Parathyroid adenoma (tissue), 2 donors: ENCODE data around the gene EMD.

ENCODE experiments used
- H2AFZ ChIP-seq: fragments of 300-600 bp; sonication (generic); one replicate; pipeline ENCODE4 v1.7.0; 2017; ENCODE audit warnings: antibody characterized with exemption, mild to moderate bottlenecking
- H3K27ac ChIP-seq: fragments of 300-600 bp; sonication (generic); one replicate; pipeline ENCODE4 v1.7.0; 2017
- H3K27me3 ChIP-seq: fragments of 300-600 bp; sonication (generic); one replicate; pipeline ENCODE4 v1.7.0; 2017; ENCODE audit warnings: low read length; ENCODE audit not compliant: control insufficient read depth, insufficient read depth
- H3K36me3 ChIP-seq: fragments of 300-600 bp; sonication (generic); one replicate; pipeline ENCODE4 v1.7.0; 2017; ENCODE audit warnings: low read length; ENCODE audit not compliant: control insufficient read depth, insufficient read depth
- H3K4me1 ChIP-seq: fragments of 300-600 bp; sonication (generic); one replicate; pipeline ENCODE4 v1.7.0; 2017; ENCODE audit warnings: control low read depth
- H3K4me2 ChIP-seq: fragments of 300-600 bp; sonication (generic); one replicate; pipeline ENCODE4 v1.7.0; 2017; ENCODE audit warnings: low read length
- H3K4me3 ChIP-seq: fragments of 300-600 bp; sonication (generic); one replicate; pipeline ENCODE4 v1.7.0; 2017; ENCODE audit warnings: low read depth, low read length
- H3K79me2 ChIP-seq: fragments of 300-600 bp; sonication (generic); one replicate; pipeline ENCODE4 v1.7.0; 2017; ENCODE audit warnings: control low read depth
- H3K9ac ChIP-seq: fragments of 300-600 bp; sonication (generic); one replicate; pipeline ENCODE4 v1.7.0; 2017; ENCODE audit warnings: mild to moderate bottlenecking
- H3K9me3 ChIP-seq: fragments of 300-600 bp; sonication (generic); one replicate; pipeline ENCODE4 v1.7.0; 2017; ENCODE audit warnings: low read length; ENCODE audit not compliant: control insufficient read depth
- CTCF ChIP-seq: fragments of 300-600 bp; sonication (generic); IDR thresholded peaks from one replicate; pipeline ENCODE4 v1.7.0; 2017; ENCODE audit warnings: antibody characterized with exemption, mild to moderate bottlenecking
- donor health status: primary hyperparathyroidism.

Gene EMD

GRCh38 chrX:154367474-154368308, 11.4 kb upstream of the EMD start:
- Histone ChIP-seq H3K4me2 (no peak overlapping the region), H3K4me1 (no peaks in the 10 kb centered on the region), H3K4me3 (no peak overlapping the region), H3K27ac (no peak overlapping the region), H2AFZ (no peak overlapping the region), H3K9ac (no peak overlapping the region), H3K27me3 (no peaks in the 10 kb centered on the region), H3K36me3 (no peaks in the 10 kb centered on the region), H3K9me3 (no peaks in the 10 kb centered on the region), H3K79me2 (no peaks in the 10 kb centered on the region)
- no peak for TF ChIP-seq CTCF

- TF ChIP-seq CTCF: no peak
- no peaks in the 10 kb centered on the region for H3K27me3 ChIP-seq
- no peak overlapping the region for H3K4me2 ChIP-seq
- H3K9me3 ChIP-seq: no peaks in the 10 kb centered on the region
- peak overlapping the region; percentile 47 for H3K27ac ChIP-seq
- H3K79me2 ChIP-seq: no peaks in the 10 kb centered on the region
- H3K36me3 ChIP-seq: no peaks in the 10 kb centered on the region
- no peaks in the 10 kb centered on the region for H3K4me1 ChIP-seq
- H3K9ac ChIP-seq: no peak overlapping the region
- no peak overlapping the region for H3K4me3 ChIP-seq
- H2AFZ ChIP-seq: no peak overlapping the region
Observed at GRCh38 chrX:154368630-154369448, 10.3 kb upstream of the EMD start.

GRCh38 chrX:154369449-154370299, 9.4 kb upstream of the EMD start:
- TF ChIP-seq CTCF: no peak
- Histone ChIP-seq H3K4me1 (no peaks in the 10 kb centered on the region), H3K4me2 (no peak overlapping the region), H3K36me3 (no peaks in the 10 kb centered on the region), H3K79me2 (no peaks in the 10 kb centered on the region), H2AFZ (no peak overlapping the region), H3K27me3 (no peaks in the 10 kb centered on the region), H3K4me3 (peak overlapping the region; percentile 9), H3K9ac (no peak overlapping the region), H3K9me3 (no peaks in the 10 kb centered on the region), H3K27ac (peak overlapping the region; percentile 47)

GRCh38 chrX:154370300-154371016, 8.6 kb upstream of the EMD start:
- Histone ChIP-seq H3K9ac (no peak overlapping the region), H3K4me1 (no peaks in the 10 kb centered on the region)

More at GRCh38 chrX:154370300-154371016, 8.6 kb upstream of the EMD start:
- TF ChIP-seq CTCF: no peak
- Histone ChIP-seq H3K36me3 (no peaks in the 10 kb centered on the region), H3K27me3 (no peaks in the 10 kb centered on the region), H2AFZ (peak overlapping the region; percentile 60), H3K79me2 (no peaks in the 10 kb centered on the region), H3K4me2 (peak overlapping the region; percentile 72), H3K27ac (peak overlapping the region; percentile 2), H3K4me3 (peak overlapping the region; percentile 49), H3K9me3 (no peaks in the 10 kb centered on the region)
